ENCODE measurements around the gene PADI4.

DNA sequence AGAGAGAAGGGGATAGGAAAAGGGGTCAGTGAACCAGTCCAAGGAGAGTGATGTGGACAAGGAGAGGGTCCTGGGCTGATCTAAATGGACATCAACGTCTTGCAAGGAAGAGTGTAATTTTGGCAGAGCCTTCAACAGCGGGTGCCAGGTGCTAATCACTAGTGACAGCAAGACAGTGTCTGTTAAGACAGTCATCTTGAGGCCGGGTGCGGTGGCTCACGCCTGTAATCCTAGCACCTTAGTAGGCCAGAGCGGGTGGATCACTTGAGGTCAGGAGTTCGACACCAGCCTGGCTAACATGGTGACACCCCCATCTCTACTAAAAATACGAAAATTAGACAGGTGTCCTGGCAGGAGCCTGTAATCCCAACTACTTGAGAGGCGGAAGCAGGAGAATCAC is 51.8 kb downstream of the PADI4 start:
- no peak for TF ChIP-seq POLR2A (IDR thresholded peaks at IDR 0.05)
- no peak for TF ChIP-seq CTCF (IDR thresholded peaks at IDR 0.05)

Data from testis (tissue), 2 donors.